Right lobe of liver (tissue), 6 donors: Measurements from ENCODE around the gene AQP12A. TPM values are rescaled to one million over a fixed set of nuclear protein-coding genes. Genes with fewer than 3 reads are reported as not detected.

Source experiments
- ATAC-seq, 4 donors: fragments of 200-7000 bp; cut with Tn5 transposase; one replicate each; pipeline ENCODE4 v1.9.1; 2020; ENCODE audit warnings: mild to moderate bottlenecking in 4 of 4, moderate library complexity in 4 of 4
- DNase-seq, 3 donors: peaks; one replicate each; pipeline ENCODE4 v3.0.0-alpha.2; 2020
- H3K27ac ChIP-seq, 3 donors: fragments of 200-600 bp; one replicate each; pipeline ENCODE4 v1.8.0; 2022
- H3K27me3 ChIP-seq, 2 donors: fragments of 200-600 bp; one replicate each; pipeline ENCODE4 v1.8.0; 2022
- H3K36me3 ChIP-seq, 4 donors: fragments of 200-600 bp; sonication (generic) in 1 of 4; one replicate each; pipeline versions ENCODE4 v1.5.1 to v1.8.0; 2017 to 2022; ENCODE audit warnings: control low read depth in 1 of 4
- H3K4me1 ChIP-seq, 4 donors: fragments of 200-600 bp; sonication (generic) in 1 of 4; one replicate each; pipeline versions ENCODE4 v1.5.1 to v1.8.0; 2017 to 2022; ENCODE audit warnings: control low read depth in 1 of 4
- H3K4me3 ChIP-seq, 3 donors: fragments of 200-600 bp; one replicate each; pipeline ENCODE4 v1.8.0; 2022
- H3K9me3 ChIP-seq, 4 donors: fragments of 200-600 bp; sonication (generic) in 1 of 4; one replicate each; pipeline versions ENCODE4 v1.5.1 to v1.8.0; 2017 to 2022; ENCODE audit warnings: control low read depth in 1 of 4
- POLR2A ChIP-seq: fragments of 450-650 bp; IDR thresholded peaks from one replicate; pipeline ENCODE4 v1.6.1; 2017; ENCODE audit warnings: antibody characterized with exemption, mild to moderate bottlenecking
- WGBS: methylation state at CpG from one replicate; pipeline ENCODE4 v1.1.6; 2018; ENCODE audit warnings: low coverage, low lambda C conversion rate; ENCODE audit not compliant: insufficient coverage; ENCODE audit errors: missing lambda C conversion rate; 5-methylcytosine and 5-hydroxymethylcytosine counted together
- intact Hi-C, 2 donors: fragments of 100-400 bp; cut with DNase I; formaldehyde crosslinking; loops; one replicate each; pipeline versions ENCODE4 v1.11.2 to v1.14.1; 2022
- total RNA-seq, 6 experiments: library from RNA; depleted of rRNA in 2 of 6; stranded (reverse); fragments of >200 nt in 2 of 6; fragmentation: NEBNext Ultra II Directional in 3 of 6; extraction: Animal tissue kit (Norgen Biotek cat#: 25700) in 3 of 6; gene quantifications; one replicate each; pipeline versions ENCODE4 v1.1.0 to v1.2.4, GENCODE V29; 2016 to 2023
- TF ChIP-seq, protein P1 (sequence below), 4 donors: fragments of 200-600 bp in 3 of 4; fragments of 450-650 bp in 1 of 4; IDR thresholded peaks; one replicate each; pipeline versions ENCODE4 v1.5.1 to v1.8.0; 2016 to 2022; ENCODE audit warnings: antibody characterized with exemption in 4 of 4, mild to moderate bottlenecking in 2 of 4
- donor health status: DM: no; HTN: yes; CAD: no.
- donor health status: DM: no; HTN: no; CAD: no.
- donor health status: DM: no; HTN: no; CAD: no.
- donor health status: DM: no; HTN: yes; CAD: no.
- donor health status: DM: no; HTN: yes; CAD: no.

Gene AQP12A
- total RNA-seq, 6 experiments from 2014 or later = not detected

DNA sequence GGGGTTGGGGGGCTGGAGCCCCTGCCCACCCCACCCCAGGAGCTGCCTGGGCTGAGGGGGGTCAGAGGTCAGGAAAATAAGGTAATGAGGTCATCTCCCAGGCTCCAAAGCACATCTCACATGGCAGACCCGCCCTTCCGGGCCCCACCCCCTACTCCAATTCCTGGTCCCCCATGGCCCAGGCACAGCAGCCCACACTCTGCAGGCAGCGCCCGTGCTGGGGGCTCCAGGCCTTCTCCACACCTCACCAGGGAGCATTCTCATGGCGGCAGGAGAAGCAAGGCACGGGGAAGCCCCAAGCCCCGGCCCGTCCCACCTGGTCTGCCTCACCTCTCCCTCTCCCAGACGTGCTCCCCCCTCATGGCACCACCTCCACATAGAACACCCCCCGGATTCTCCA, 43.8 kb downstream of the AQP12A start:
- no peak for TF ChIP-seq POLR2A
- TF ChIP-seq, protein P1, sequence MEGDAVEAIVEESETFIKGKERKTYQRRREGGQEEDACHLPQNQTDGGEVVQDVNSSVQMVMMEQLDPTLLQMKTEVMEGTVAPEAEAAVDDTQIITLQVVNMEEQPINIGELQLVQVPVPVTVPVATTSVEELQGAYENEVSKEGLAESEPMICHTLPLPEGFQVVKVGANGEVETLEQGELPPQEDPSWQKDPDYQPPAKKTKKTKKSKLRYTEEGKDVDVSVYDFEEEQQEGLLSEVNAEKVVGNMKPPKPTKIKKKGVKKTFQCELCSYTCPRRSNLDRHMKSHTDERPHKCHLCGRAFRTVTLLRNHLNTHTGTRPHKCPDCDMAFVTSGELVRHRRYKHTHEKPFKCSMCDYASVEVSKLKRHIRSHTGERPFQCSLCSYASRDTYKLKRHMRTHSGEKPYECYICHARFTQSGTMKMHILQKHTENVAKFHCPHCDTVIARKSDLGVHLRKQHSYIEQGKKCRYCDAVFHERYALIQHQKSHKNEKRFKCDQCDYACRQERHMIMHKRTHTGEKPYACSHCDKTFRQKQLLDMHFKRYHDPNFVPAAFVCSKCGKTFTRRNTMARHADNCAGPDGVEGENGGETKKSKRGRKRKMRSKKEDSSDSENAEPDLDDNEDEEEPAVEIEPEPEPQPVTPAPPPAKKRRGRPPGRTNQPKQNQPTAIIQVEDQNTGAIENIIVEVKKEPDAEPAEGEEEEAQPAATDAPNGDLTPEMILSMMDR (IDR thresholded peaks at IDR 0.05) = no peak
- ATAC-seq (no peak), DNase-seq (no peak)
- no peak overlapping the region for H3K27ac ChIP-seq
- 73% methylated on average over 2 of the region's 10 CpGs for WGBS
- no peak overlapping the region for H3K4me3 ChIP-seq
- no peaks in the 10 kb centered on the region for H3K9me3 ChIP-seq
- no peaks in the 10 kb centered on the region for H3K36me3 ChIP-seq
- no peaks in the 10 kb centered on the region for H3K27me3 ChIP-seq
- no peaks in the 10 kb centered on the region for H3K4me1 ChIP-seq
- intact Hi-C loops = no loop called here

DNA sequence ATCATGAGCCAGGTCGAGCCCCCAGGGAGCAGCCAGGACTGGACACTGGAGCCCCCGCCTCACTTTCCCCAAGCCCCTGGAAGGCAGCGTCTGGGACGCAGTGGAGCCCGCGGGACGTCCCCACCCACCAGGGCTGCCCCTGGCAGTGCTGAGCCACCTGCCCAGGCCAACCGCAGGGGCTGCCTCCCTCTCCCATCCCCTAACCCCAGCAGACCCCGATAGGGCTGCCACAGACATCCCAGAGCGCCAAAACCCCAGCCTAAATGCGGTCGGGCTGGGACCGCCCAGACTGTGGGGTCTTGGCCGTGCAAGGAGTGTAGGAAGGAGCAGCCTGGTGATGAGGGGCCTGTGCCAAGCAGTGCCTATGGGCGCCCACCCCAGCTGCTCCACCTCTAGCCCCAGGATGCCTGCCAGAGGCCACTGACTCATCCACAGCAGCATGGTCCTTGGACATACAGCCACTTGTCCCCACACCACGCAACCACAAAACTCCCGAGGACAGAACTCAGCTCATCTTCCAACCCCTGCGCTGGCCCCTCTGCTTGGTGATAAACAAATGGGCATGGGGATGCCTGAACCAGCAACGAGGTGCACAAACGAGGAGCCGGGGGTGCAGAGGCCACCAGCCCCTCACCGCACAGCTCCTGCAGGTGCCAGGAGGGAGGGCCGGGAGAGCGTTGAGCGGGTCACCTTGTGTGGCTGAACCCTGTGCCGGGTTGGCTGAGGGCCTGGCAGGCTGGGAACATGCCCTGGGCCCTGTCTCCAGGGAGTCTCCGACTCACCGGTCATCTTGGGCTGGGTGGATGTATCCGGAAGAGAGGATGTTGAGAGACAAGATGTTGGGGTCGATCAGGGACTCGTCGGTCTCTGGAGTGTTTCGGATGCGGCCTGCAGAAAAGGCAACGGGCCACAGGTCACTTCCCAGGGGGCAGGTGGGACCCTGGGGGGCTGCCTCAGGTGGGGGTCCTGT, 44.9 kb downstream of the AQP12A start:
- intact Hi-C loops = no loop called here
- 83% methylated on average over 7 of the region's 35 CpGs for WGBS
- Histone ChIP-seq H3K4me1 (no peaks in the 10 kb centered on the region), H3K27me3 (no peaks in the 10 kb centered on the region), H3K27ac (no peak overlapping the region), H3K36me3 (no peaks in the 10 kb centered on the region), H3K9me3 (no peaks in the 10 kb centered on the region), H3K4me3 (no peak overlapping the region)
- TF ChIP-seq POLR2A = no peak
- TF ChIP-seq, protein P1 (IDR thresholded peaks at IDR 0.05) = no peak
- no peak for ATAC-seq
- DNase-seq = no peak

- intact Hi-C loops = no loop called here
- Histone ChIP-seq H3K27ac (no peak overlapping the region), H3K36me3 (no peaks in the 10 kb centered on the region), H3K9me3 (no peaks in the 10 kb centered on the region), H3K27me3 (no peaks in the 10 kb centered on the region), H3K4me1 (no peaks in the 10 kb centered on the region), H3K4me3 (no peak overlapping the region)
- WGBS = 40% methylated on average over 2 of the region's 5 CpGs
- TF ChIP-seq, protein P1 (IDR thresholded peaks at IDR 0.05) = no peak
- TF ChIP-seq POLR2A = no peak
- ATAC-seq (no peak), DNase-seq (no peak)
These were observed 45.8 kb downstream of the AQP12A start for GRCh38 chr2:240737512-240737911.

DNA sequence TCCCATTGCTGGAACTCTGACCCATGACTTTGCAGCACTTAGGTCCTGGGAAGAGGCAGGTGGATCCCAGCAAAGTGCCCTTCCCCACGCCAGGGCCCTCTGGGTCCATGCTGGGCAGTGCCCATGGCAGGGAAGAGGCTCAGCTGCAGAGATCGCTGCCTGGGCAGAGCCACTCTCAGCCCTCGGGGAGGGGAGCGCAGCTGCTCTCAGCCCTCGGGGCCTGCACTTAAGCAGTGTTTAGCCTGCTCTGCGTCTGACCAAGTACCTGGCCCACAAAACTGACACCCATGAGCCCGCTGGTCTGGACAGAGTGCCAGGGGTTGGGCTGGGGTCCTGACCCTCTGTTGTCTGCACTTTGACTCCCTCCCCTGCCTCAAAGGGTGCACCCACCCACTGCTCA, 46.3 kb downstream of the AQP12A start:
- no CpG with 5 or more reads among the region's 7 CpGs for WGBS
- ATAC-seq (no peak), DNase-seq (no peak)
- TF ChIP-seq POLR2A = no peak
- TF ChIP-seq, protein P1 (IDR thresholded peaks at IDR 0.05) = no peak
- H3K27me3 ChIP-seq = no peaks in the 10 kb centered on the region
- intact Hi-C loops = no loop called here
- H3K4me1 ChIP-seq = no peaks in the 10 kb centered on the region
- no peak overlapping the region for H3K27ac ChIP-seq
- H3K36me3 ChIP-seq = no peaks in the 10 kb centered on the region
- no peak overlapping the region for H3K4me3 ChIP-seq
- H3K9me3 ChIP-seq = no peaks in the 10 kb centered on the region
